ENCODE measurements around the gene HMCES.
"Not testable (repeated sequence)": the region's sequence is repeated elsewhere in the genome, so short reads cannot be mapped to it uniquely, and the experiment has no call there.

HMCES gene

GRCh38 chr3:129256270-129256669 lies 22.4 kb upstream of the HMCES start:
- in situ Hi-C loops (cut with MboI; ENCODE audit: low sequenced_read_pairs): no loop called here

- in situ Hi-C loops (cut with MboI; ENCODE audit: low sequenced_read_pairs): no loop called here
Measured at GRCh38 chr3:129257609-129258008, 21.1 kb upstream of the HMCES start.

GRCh38 chr3:129259612-129260477 lies 18.8 kb upstream of the HMCES start:
- in situ Hi-C loops (cut with MboI; ENCODE audit: low sequenced_read_pairs): no loop called here

DNA sequence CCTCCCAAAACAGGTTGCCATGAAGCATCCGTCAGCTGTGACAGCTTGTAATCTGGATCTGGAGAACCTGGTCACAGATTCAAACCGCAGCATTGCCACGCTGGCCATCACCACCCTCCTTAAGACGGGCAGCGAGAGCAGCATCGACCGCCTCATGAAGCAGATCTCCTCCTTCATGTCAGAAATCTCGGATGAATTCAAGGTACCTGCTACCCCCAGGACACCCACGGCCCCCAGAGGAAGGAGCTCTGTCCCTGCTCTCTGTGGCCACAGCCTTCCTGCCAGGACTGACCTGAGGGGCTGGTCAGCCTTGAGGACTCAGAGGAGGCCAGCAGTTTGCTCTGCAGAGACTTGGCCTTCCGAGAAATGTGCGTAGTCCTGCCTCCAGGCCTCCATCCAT lies 18.1 kb upstream of the HMCES start:
- in situ Hi-C loops (cut with MboI; ENCODE audit: low sequenced_read_pairs): no loop called here

DNA sequence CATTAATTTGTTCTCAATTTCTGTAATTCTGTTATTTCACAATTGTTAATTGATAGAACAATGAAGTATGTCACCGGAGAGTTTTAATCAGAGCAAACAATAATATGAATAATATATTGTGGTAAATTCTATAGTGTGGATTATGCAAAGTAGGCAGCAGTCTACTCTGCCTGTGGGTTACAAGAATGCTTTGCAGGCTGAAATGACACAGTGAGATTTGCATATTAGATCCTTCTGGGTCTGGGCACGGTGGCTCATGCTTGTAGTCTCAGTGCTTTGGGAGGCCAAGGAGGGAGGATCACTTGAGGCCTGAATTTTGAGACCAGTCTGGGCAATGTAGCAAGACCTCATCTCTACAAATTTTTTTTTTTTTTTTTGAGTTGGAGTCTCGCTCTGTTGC lies 16.8 kb upstream of the HMCES start:
- in situ Hi-C loops (cut with MboI; ENCODE audit: low sequenced_read_pairs): no loop called here

DNA sequence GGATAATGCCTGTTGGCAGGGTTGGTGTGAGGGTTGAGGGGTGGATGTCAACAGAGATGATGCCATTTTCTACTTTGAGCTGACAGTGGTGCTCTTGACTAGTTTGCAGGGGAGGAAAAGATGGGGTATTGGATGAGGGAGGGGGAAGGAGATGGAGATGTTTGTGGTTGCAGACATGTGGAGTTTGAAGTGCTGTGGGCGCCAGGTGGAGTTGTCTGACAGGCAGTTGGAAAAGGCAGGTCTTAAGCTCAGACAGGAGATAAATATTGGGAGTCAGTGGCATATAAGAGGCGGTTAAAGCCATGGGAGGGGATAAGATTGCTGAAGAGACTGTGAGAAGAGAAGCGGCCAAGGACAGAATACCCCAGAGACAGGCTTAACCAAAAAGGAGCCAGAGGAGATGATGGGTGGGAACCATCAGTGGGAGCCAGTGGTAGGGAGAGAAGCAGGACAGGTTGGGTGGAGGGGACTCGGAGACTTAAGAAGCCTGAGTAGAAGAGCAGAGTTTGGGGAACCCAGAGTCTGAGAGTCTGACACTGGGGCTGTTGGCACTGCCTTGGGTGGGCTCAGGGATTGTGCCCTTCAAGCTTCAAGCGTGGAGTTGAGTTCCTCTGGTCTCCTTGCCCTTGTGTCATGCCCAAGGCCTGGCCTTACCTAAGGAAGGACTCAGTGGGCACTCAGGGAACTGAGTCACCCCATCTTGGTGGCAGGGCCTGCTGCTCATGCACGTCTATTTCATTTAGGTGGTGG lies 15.3 kb upstream of the HMCES start:
- in situ Hi-C loops (cut with MboI; ENCODE audit: low sequenced_read_pairs): no loop called here

DNA sequence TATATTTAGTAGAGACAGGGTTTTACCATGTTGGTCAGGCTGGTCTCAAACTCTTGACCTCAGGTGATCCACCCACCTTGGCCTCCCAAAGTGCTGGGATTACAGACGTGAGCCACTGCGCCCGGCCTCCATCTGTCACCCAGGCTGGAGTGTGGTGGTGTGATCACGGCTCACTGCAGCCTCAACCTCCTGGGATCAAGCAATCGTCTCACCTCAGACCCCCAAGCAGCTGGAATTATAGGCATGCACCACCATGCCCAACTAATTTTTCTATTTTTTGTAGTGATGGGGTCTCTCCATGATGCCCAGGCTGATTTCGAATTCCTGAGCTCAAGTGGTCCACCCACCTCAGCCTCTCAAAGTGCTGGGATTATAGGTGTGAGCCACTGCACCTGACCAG lies 13.7 kb upstream of the HMCES start:
- in situ Hi-C loops (cut with MboI; ENCODE audit: low sequenced_read_pairs): not testable (repeated sequence)

- in situ Hi-C loops (cut with MboI; ENCODE audit: low sequenced_read_pairs): no loop called here
Measured at GRCh38 chr3:129266651-129267050, 12.0 kb upstream of the HMCES start.

GRCh38 chr3:129268396-129268795 lies 10.3 kb upstream of the HMCES start:
- in situ Hi-C loops (cut with MboI; ENCODE audit: low sequenced_read_pairs): no loop called here

GRCh38 chr3:129271674-129272073 lies 7.0 kb upstream of the HMCES start:
- in situ Hi-C loops (cut with MboI; ENCODE audit: low sequenced_read_pairs): no loop called here

DNA sequence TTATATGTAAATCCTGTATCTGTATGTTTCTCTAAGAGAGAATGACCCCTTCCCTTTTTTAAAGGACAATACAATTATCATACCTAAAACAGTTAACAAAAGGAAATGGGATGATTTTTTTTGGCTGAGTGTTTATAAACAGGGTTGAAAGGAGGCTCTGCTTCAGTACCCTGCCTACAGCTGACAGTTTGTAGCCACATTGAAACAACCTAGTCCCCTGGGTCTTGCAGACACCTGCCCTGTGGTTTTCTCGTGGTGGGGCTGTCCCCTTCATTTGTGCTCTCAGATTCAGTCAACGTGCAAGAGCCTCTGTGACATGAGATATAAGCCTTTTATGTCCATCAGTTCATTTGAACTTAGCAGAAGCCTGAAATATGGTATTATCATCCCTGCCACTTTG lies 2.3 kb upstream of the HMCES start:
- in situ Hi-C loops (cut with MboI; ENCODE audit: low sequenced_read_pairs): no loop called here

DNA sequence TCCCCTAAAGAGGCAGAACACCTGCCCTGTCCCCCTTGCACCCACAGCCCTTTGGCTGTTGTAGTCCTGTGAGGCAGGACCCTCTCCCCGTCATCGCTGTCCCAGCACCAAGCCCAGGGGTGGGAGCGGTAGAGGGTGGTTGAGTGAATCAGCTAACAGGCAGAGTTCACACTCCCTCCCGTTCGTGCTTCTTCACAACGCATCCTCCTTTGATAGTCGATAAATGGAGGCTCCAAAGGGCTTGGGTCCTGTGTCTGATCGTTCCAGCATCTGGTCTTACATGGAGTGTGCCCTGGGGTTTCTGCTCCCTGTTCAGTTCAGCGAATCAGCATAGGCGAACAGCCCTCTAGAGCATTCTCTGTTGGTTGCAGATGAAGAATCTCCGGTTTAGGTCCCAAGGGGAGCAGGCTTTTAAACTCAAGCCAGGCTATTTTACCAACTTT lies 820 bp upstream of the HMCES start:
- in situ Hi-C loops (cut with MboI; ENCODE audit: low sequenced_read_pairs): no loop called here

GRCh38 chr3:129278966-129279906 lies 566 bp downstream of the HMCES start:
- in situ Hi-C loops (cut with MboI; ENCODE audit: low sequenced_read_pairs): no loop called here

- in situ Hi-C loops (cut with MboI; ENCODE audit: low sequenced_read_pairs): no loop called here
Measured at GRCh38 chr3:129280183-129280582, 1.5 kb downstream of the HMCES start.

DNA sequence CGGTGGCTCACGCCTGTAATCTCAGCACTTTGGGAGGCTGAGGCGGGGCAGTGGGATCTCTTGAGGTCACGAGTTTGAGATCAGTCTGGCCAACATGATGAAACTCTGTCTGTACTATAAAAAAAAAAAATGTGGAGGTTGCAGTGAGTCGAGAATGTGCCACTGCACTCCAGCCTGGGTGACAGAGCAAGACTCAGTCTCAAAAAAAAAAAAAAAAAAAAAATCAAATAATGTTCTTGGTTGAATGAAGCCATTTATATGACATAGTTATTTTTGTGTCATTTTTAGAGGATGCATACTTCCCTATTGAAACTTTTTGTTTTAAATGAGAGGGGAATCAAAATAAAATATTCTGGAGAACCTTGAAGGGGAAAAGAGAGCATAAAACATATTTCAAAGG lies 3.1 kb downstream of the HMCES start:
- in situ Hi-C loops (cut with MboI; ENCODE audit: low sequenced_read_pairs): no loop called here

DNA sequence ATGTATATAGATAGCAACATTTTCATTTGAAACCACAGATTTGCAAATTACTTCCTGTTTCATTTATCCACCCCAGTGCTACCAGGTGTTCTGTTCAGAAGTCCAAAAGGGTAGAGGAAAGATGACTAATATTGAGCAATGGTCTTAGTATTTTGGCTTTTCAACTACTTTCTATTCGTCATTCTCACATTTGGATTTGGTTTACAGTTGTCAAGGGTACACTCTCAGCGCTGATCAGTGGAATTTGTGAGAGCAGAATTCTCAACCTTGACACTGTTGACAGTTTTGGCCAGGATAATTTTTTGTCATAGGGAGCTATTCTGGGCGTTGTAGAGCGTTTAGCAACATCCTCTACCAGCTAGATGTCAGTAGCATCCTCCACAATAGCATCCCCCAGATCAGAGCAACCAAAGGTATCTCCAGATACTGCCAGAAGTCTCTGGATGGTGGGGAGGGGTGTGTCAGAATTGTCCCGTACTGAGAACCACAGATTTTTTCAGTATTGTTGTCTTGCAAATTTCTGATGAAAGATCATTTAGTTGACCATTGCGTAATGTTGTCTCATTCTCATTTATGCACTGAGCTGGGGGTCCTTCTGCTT lies 4.2 kb downstream of the HMCES start:
- in situ Hi-C loops (cut with MboI; ENCODE audit: low sequenced_read_pairs): no loop called here

DNA sequence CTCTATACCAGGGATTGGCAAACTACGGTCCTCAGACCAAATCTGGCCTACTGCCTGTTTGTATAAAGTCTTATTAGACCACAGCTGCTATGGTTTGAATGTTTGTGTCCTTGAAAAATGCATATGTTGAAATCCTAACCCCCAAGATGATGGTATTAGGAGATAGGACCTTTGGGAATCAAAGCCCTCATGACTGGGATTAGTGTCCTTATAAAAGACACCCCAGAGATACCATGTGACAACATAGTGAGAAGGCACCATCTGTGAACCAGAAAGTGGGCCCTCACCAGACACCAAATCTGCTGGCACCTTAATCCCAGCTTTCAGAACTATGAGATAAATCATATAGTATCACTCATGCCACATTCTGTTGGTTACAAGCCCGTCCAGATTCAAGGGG lies 7.4 kb downstream of the HMCES start:
- in situ Hi-C loops (cut with MboI; ENCODE audit: low sequenced_read_pairs): no loop called here

- in situ Hi-C loops (cut with MboI; ENCODE audit: low sequenced_read_pairs): no loop called here
Measured at GRCh38 chr3:129288446-129288845, 9.8 kb downstream of the HMCES start.

DNA sequence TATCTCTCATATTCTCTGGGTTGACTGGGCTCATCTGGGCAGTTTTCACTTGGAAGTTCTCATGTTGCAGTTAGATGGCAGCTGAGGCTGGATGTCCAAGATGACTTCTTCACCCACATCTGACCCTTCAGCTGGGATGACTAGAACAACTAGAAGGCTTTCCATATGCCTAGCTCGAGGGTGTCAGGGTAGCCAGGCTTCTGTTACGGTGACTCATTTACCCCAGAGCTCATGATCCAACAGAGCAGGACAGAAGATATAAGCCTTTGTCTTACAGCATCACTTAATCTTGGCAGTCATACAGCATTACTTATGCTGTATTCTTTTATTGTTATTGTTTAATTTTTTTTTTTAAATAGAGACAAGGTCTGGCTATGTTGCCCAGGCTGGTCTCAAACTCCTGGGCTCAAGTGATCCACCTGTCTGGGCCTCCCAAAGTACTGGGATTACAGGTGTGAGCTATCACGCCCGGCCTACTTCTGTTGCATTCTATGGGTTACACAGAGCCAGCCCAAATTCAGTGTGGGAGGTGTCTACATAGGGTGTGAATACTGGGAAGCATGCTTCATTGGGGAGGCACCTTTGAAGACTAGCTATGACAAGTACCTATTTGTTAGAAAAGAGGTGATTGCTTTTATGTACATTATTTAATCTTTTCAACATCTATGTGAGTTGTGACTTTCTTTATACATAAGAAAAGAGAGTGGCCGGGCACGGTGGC lies 10.7 kb downstream of the HMCES start:
- in situ Hi-C loops (cut with MboI; ENCODE audit: low sequenced_read_pairs): no loop called here

DNA sequence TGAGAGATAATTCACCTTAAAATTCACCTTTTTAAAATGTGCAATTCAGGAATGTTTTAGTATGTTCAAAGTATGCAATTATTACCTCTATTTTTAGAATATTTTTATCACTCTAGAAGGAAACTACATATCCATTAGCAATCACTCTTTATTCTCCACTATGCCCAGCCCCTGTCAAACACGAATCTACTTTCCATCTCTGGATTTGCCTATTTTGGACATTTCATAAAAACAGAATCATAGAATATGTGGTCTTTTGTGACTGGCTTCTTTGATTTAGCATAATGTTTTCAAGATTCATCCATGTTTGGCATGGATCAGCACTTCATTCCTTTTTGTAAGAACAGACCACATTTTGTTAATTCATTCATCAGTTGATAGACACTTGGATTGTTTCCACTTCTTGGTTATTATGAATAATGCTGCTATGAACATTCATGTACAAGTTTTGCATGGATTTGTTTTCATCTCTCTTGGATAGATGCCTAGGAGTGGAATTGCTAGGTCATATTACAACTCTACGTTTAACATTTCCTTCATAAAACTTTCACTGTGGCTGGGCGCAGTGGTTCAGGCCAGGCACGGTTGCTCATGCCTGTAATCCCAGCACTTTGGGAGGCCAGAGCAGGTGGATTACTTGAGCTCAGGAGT lies 12.7 kb downstream of the HMCES start:
- in situ Hi-C loops (cut with MboI; ENCODE audit: low sequenced_read_pairs): no loop called here
